ENCODE measurements around the gene SGMS1.

The SGMS1 gene

DNA sequence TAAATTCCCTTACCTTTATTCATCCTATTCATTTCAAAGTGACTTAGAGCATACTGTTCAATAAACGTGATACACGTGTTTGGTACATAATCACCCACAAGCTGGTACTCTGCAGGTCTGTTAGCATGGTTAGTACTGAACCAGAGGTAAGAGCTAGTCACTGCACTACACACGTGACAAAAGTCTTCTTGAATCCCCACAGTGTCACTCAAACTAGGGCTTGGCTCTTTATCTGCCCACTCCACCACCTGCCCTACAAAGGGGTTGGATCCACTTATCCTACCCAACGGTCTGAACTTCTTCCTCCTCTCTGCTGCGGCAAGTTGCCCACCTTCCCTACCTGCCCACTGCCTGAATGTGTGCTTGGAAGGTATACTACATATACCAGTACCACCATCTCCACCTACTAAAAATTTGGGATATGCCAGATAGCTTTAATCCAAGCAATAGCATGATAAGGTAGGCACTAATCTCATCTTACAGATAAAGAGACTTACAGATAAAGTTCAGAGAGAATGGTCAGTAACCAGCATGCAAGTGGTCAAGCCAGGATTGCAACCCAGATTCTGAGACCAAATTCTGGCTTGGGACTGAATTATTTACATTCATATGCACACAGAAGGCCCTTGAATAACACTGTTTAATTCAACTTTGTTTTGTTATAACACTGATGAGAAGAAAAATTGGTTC is 92.2 kb downstream of the SGMS1 start:
- DNase-seq: no peak

GRCh38 chr10:50529660-50530059 is 94.1 kb downstream of the SGMS1 start:
- no peak for DNase-seq

DNA sequence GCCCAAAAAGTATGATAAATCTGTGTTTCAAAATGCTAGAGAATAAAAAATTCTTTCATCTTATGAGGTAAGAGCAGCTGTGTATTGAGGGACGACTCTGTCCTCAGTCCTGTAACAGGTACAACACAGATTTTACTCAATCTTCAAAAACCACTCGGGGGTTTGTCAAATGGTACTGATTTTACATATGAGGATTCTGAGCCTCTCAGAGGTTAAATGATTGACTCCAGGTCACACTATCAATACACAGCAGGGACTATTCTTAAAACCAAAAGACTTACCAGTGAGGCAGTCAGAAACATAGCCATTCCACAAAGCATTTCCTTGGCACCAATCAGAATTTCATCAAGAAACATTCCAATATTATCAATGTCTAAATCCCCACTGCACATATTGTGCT is 95.5 kb downstream of the SGMS1 start:
- DNase-seq: no peak

GRCh38 chr10:50527442-50528043 is 96.2 kb downstream of the SGMS1 start:
- no peak for DNase-seq

DNA sequence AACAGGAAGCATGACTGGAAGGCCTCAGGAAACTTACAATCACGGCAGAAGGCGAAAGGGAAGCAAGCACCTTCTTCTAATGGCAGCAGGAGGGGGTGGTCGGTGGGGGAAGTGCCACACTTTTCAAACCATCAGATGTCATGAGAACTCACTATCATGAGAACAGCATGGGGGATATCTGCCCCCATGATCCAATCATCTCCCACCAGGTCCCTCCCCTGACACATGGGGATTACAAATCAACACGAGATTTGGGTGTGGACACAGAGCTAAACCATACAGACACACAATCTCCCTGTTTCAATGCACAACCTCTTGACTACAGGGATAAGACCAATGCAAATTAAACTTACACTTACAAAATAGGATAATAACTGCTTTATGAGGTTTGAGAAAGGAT is 97.6 kb downstream of the SGMS1 start:
- DNase-seq: no peak

DNA sequence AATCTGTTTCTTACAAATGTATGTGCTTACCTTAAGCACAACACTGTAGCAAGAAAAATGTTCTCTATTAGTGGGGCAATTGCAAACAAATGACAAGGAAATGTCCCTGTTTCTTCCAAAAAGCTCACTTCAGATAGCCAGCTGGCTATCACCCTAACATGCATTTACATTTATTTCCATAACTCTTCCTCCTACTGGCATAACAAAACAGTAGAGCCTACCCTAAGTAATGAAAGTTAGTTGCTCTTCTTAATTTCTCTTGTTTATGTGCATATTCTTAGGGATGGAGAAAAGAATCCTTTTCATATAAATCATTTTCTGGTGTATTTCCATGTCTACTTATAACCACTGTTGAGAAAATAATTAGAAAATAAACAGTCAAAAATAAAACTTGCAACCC is 100.4 kb downstream of the SGMS1 start:
- no peak for DNase-seq

DNA sequence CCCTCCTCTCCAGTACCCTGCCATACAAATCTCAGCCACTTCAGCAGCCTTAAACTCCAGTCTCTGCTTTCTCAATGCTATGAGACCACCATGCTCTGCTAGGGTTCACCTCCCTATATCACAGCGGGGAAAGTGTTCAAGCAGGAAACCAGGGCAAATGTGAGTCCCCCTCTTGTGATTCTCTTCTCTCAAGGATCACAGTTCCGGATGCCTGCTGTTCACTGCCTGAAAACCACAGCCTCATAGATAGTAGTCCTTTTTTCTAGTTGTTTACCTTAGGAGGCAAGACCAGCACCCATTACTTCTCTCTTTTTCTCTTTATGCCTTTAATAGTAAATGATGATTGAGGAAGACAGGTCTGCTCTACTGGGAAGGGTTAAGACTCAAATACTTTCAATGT is 100.8 kb downstream of the SGMS1 start:
- no peak for DNase-seq

- DNase-seq: no peak
Measured at GRCh38 chr10:50520115-50520514, 103.6 kb downstream of the SGMS1 start.

GRCh38 chr10:50517626-50518025 is 106.1 kb downstream of the SGMS1 start:
- no peak for DNase-seq

DNA sequence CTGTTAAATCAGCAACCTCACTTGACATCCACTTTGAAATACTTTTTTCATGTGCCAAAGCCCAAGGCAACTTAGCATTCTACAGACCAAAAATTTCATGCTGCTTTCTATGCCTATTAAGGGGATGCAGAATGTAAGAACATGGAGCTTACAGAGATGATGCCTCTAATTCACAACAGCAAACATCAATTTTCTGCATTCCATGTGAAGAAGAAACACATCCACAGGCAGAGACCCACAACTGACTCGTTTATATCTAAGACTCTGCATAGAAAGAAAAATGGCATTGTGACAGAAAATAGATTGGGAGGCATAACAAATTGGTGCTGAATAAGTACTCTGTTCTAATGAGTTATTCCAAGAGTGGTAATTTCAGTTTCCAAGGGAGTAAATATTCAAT is 107.6 kb downstream of the SGMS1 start:
- DNase-seq: no peak

DNA sequence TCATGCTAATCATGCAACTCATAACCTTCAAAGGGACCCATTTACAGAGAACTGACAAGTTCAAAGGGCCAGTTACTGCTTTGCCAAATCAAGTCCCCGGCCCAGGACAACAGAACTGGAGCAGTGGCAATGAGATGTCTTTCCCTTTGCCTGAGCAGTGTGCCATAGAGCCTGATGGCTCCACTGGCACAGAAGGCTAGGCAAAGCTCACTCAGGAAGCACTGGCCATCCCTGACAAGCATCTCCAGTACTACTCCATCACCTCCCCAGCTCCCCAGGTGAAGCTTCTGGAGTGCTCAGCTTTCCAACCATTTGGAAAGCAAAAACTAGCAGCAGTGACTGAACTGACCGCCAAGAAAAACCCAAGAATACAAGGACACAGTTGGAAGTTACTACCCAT is 108.3 kb downstream of the SGMS1 start:
- no peak for DNase-seq

GRCh38 chr10:50514995-50515394 is 108.8 kb downstream of the SGMS1 start:
- DNase-seq: no peak

GRCh38 chr10:50513956-50514355 is 109.8 kb downstream of the SGMS1 start:
- DNase-seq: no peak

- no peak for DNase-seq
Measured at GRCh38 chr10:50512743-50513416, 110.9 kb downstream of the SGMS1 start.

GRCh38 chr10:50512214-50512595 is 111.6 kb downstream of the SGMS1 start:
- DNase-seq: no peak

- DNase-seq: no peak
Measured at GRCh38 chr10:50511492-50512213, 112.1 kb downstream of the SGMS1 start.

DNA sequence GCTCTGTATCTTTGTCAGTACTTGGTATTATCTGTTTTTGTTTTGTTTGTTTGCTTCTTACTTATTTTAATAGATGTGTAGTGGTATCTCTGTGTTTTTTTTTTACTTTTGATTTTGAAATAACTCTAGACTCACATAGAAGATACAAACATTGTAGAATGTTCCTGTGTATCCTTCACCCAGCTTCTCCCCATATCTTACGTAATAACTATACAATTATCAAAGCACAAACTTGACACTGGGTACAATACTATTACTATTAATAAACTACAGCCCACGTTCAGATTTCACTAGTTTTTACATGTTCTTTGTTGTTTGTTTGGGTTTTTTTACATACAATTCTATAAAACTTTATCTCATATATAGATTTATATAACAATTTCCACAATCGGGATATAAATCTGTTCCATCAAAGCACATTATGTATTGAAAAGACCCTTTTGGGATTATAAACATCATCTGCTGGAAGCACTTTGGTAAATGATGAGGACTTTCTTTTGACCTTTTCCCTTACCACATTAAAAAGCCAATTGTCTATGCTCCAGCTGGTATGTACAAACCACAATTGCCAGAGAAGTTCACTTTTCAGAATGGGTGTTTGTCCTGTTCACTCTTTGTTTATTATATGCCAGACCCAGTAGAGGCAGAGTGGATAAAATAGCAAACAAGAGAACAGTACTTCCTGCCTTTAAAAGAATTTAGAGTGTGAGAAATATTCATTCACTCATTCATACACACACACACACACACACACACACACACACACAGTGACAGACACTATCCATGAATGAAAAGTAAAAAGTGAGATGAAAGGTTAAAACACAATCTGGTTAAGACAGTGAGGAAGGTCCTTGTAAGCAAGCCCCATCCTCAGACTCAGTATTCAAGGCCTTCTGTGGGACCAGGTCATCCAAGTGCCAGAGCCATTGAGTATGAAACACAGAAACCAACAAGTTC is 113.0 kb downstream of the SGMS1 start:
- no peak for DNase-seq

DNA sequence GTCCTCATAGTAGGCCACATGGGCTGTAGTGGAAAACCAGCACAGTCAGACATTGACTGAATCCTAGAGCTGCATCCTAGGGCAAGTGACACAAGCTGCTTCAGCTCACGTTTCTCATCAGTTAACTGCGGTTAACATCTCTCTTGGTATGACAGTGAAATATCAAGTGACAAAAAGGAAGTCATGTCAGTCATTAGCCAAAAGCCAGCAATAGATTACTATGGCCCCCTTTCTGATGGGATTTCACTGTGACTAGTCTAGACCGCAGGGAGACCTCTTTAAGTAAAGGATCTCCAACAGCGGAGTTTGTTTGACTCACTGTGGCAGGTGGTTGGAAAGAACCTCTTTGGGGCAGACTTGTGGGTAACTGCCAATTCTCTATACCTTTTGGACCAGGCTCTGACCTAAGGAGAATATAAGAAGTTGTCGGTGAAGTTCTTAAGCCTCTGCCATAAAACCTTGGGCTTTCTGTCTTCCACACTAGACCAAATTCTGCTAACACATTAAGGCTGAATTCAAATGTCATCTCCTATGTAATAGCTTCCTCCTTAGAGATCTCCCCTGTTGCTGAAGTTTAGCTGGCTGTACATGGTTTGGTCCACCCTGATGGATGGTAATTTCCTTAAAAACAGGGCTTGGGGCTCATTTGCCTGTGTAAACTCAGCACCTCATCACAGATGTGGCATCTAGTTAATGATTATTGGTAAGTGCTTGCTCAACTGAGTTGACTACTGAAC is 115.3 kb downstream of the SGMS1 start:
- no peak for DNase-seq

- DNase-seq: no peak
Measured at GRCh38 chr10:50506861-50507573, 116.7 kb downstream of the SGMS1 start.

DNA sequence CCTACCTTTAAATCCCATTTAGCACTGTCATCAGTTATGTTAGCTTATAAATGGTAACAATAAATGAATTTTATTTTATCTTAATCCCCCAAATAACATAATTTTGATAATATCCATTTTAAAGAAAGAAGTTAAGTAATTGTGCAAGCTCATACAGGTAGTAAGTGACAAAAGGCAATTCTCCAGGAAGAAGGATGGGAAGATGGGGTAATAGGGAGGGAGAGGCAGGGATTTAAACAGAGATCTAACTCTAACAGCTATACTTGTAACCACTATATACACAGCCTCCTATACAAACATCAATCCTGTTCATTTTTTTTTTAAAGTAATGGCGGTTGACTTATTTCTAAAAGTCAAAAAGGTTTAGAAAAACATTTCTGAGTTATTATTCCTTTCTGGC is 119.4 kb downstream of the SGMS1 start:
- no peak for DNase-seq

GRCh38 chr10:50503661-50504320 is 120.0 kb downstream of the SGMS1 start:
- no peak for DNase-seq

All from right forelimb (tissue), 1 donor.